SU-DHL-6 (cell line): ENCODE measurements around the gene GPRC5C.

Experiments used
- EZH2phosphoT487 ChIP-seq: fragments of 200-600 bp; sonication (generic), shearing (Covaris generic); conservative IDR thresholded peaks from 2 replicates; pipeline ENCODE4 v1.6.1; 2018; ENCODE audit warnings: mild to moderate bottlenecking, antibody characterized with exemption, low read length, moderate library complexity, mixed read lengths
- TF ChIP-seq, protein P1 (sequence below): fragments of 200-600 bp; sonication (generic); IDR thresholded peaks from one replicate; pipeline ENCODE4 v1.5.1; 2017; ENCODE audit warnings: antibody characterized with exemption, mild to moderate bottlenecking, low read length, moderate library complexity; ENCODE audit not compliant: insufficient read depth, poor library complexity, severe bottlenecking

DNA sequence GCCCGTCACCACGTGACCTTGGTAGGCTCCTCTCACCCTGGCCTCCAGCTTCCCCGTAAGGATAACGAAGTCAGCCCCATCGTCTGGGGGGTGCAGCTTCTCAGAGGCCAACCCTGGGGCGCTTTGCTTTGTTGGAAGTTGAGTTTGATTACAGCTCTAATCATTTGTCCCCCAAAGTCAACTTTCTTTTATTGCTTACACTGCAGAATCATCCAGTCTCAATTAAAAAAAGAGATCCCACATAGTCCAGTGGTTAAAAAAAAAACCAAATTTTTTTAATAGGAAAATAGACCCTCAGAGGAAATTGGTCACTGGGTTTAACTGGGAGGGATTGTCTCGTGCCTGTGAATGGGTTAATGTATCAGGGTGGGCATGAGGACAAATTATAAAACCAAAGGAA, 7.8 kb upstream of the GPRC5C start:
- TF ChIP-seq, protein P1, sequence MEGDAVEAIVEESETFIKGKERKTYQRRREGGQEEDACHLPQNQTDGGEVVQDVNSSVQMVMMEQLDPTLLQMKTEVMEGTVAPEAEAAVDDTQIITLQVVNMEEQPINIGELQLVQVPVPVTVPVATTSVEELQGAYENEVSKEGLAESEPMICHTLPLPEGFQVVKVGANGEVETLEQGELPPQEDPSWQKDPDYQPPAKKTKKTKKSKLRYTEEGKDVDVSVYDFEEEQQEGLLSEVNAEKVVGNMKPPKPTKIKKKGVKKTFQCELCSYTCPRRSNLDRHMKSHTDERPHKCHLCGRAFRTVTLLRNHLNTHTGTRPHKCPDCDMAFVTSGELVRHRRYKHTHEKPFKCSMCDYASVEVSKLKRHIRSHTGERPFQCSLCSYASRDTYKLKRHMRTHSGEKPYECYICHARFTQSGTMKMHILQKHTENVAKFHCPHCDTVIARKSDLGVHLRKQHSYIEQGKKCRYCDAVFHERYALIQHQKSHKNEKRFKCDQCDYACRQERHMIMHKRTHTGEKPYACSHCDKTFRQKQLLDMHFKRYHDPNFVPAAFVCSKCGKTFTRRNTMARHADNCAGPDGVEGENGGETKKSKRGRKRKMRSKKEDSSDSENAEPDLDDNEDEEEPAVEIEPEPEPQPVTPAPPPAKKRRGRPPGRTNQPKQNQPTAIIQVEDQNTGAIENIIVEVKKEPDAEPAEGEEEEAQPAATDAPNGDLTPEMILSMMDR = no peak
- no peak for TF ChIP-seq EZH2phosphoT487
